Measurements from ENCODE around the gene NPHP1. TPM values are rescaled to one million over a fixed set of nuclear protein-coding genes. Genes with fewer than 3 reads are reported as not detected.

The NPHP1 gene
- total and polyA plus RNA-seq, 4 donors: 0.33 to 0.88 (median 0.35) TPM

GRCh38 chr2:110221938-110222337 lies 17.1 kb upstream of the NPHP1 start:
- Histone ChIP-seq H3K27ac (ENCODE audit: low read depth in 1 of 2, low read length in 2 of 2) (no peak overlapping the region), H3K4me1 (ENCODE audit: control insufficient read depth in 4 of 4, insufficient read depth in 4 of 4, low read length in 3 of 4) (no peaks in the 10 kb centered on the region), H3K4me3 (ENCODE audit: low read depth in 1 of 3, low read length in 3 of 3) (no peak overlapping the region), H3K9ac (ENCODE audit: low read depth in 1 of 2, low read length in 2 of 2) (no peak overlapping the region), H3K36me3 (ENCODE audit: control insufficient read depth in 4 of 4, insufficient read depth in 3 of 4, low read depth in 1 of 4, low read length in 3 of 4) (no peaks in the 10 kb centered on the region), H3K27me3 (ENCODE audit: control insufficient read depth in 4 of 4, insufficient read depth in 4 of 4, low read length in 3 of 4) (peaks cover 0 to 6% (median 0%) of the 10 kb centered on the region in 4 donors), H3K9me3 (ENCODE audit: control insufficient read depth in 4 of 4, low read length in 3 of 4) (no peaks in the 10 kb centered on the region)
- TF ChIP-seq ATF3 (IDR thresholded peaks at IDR 0.05) (no peak), EGR1 (IDR thresholded peaks at IDR 0.05; ENCODE audit: low read depth in 2 of 2) (no peak), REST (IDR thresholded peaks at IDR 0.05) (no peak), CTCF (IDR thresholded peaks at IDR 0.05; ENCODE audit: low read depth, low read length, missing input control) (no peak), FOXA1 (IDR thresholded peaks at IDR 0.05) (no peak), MAX (IDR thresholded peaks at IDR 0.05) (no peak), YY1 (IDR thresholded peaks at IDR 0.05) (no peak), GABPA (IDR thresholded peaks at IDR 0.05 in 1 of 2, conservative IDR thresholded peaks at IDR 0.05 in 1 of 2) (no peak), SP1 (IDR thresholded peaks at IDR 0.05) (no peak), JUND (IDR thresholded peaks at IDR 0.05) (no peak), RXRA (IDR thresholded peaks at IDR 0.05) (no peak), NR2F2 (IDR thresholded peaks at IDR 0.05) (no peak), FOXA2 (IDR thresholded peaks at IDR 0.05) (no peak)
- TF ChIP-seq, protein P1, sequence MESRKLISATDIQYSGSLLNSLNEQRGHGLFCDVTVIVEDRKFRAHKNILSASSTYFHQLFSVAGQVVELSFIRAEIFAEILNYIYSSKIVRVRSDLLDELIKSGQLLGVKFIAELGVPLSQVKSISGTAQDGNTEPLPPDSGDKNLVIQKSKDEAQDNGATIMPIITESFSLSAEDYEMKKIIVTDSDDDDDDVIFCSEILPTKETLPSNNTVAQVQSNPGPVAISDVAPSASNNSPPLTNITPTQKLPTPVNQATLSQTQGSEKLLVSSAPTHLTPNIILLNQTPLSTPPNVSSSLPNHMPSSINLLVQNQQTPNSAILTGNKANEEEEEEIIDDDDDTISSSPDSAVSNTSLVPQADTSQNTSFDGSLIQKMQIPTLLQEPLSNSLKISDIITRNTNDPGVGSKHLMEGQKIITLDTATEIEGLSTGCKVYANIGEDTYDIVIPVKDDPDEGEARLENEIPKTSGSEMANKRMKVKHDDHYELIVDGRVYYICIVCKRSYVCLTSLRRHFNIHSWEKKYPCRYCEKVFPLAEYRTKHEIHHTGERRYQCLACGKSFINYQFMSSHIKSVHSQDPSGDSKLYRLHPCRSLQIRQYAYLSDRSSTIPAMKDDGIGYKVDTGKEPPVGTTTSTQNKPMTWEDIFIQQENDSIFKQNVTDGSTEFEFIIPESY (IDR thresholded peaks at IDR 0.05): no peak
- 54% methylated on average over 4 of the region's 4 CpGs for WGBS
- DNase-seq (ENCODE audit: low spot score): no peak

DNA sequence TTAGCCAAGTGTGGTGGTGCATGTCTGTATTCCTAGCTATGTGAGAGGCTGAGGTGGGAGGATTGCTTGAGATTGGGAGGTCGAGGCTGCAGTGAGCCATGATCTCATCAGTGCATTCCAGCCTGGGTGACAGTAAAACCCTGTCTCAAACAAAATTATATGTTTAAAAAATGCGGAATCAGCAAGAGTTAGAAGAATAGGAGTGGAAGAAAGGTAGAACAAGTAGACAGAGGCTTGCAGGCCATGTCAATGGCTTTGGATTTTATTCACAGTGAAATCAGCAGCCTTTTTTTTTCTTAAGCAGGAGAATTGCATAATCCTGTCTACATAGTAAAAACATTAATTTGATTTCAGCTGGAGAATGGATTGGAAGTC lies 15.4 kb upstream of the NPHP1 start:
- 78% methylated on average over 2 of the region's 2 CpGs for WGBS
- Histone ChIP-seq H3K9me3 (ENCODE audit: control insufficient read depth in 4 of 4, low read length in 3 of 4) (no peaks in the 10 kb centered on the region), H3K9ac (ENCODE audit: low read depth in 1 of 2, low read length in 2 of 2) (no peak overlapping the region), H3K27me3 (ENCODE audit: control insufficient read depth in 4 of 4, insufficient read depth in 4 of 4, low read length in 3 of 4) (peaks cover 0 to 2% (median 0%) of the 10 kb centered on the region in 4 donors), H3K4me1 (ENCODE audit: control insufficient read depth in 4 of 4, insufficient read depth in 4 of 4, low read length in 3 of 4) (no peaks in the 10 kb centered on the region), H3K27ac (ENCODE audit: low read depth in 1 of 2, low read length in 2 of 2) (no peak overlapping the region), H3K4me3 (ENCODE audit: low read depth in 1 of 3, low read length in 3 of 3) (no peak overlapping the region), H3K36me3 (ENCODE audit: control insufficient read depth in 4 of 4, insufficient read depth in 3 of 4, low read depth in 1 of 4, low read length in 3 of 4) (no peaks in the 10 kb centered on the region)
- TF ChIP-seq GABPA (IDR thresholded peaks at IDR 0.05 in 1 of 2, conservative IDR thresholded peaks at IDR 0.05 in 1 of 2) (no peak), FOXA2 (IDR thresholded peaks at IDR 0.05) (no peak), YY1 (IDR thresholded peaks at IDR 0.05) (no peak), SP1 (IDR thresholded peaks at IDR 0.05) (no peak), REST (IDR thresholded peaks at IDR 0.05) (no peak)
- no peak for DNase-seq (ENCODE audit: low spot score)
